ENCODE data around the gene PGM1. TPM values are rescaled to one million over a fixed set of nuclear protein-coding genes. Genes with fewer than 3 reads are reported as not detected.

PGM1 gene
- total and polyA plus RNA-seq, 2 donors (not counting 3 experiments of a cell fraction or from before 2014, with no cell fraction given): 9.3 to 21.0 TPM

GRCh38 chr1:63618011-63618410 lies 24.8 kb downstream of the PGM1 start:
- Histone ChIP-seq H3K4me1 (ENCODE audit: control insufficient read depth, extremely low read depth, insufficient read depth, low read length) (no peaks in the 10 kb centered on the region), H3K36me3 (ENCODE audit: control insufficient read depth in 2 of 2, extremely low read depth in 1 of 2, insufficient read depth in 2 of 2, low read length in 2 of 2) (no peaks in the 10 kb centered on the region), H3K4me3 (replicated peaks in 1 of 3; ENCODE audit: insufficient read depth in 1 of 3, low read depth in 1 of 3, low read length in 3 of 3) (no peak overlapping the region), H4K20me1 (replicated peaks; ENCODE audit: control insufficient read depth, extremely low read depth, insufficient read depth, low read length) (no peaks in the 10 kb centered on the region), H3K4me2 (ENCODE audit: insufficient read depth, low read length) (no peak overlapping the region), H3K9me3 (replicated peaks; ENCODE audit: control insufficient read depth, insufficient read depth, low read length) (no peaks in the 10 kb centered on the region), H3K9me1 (replicated peaks; ENCODE audit: control insufficient read depth, extremely low read depth, insufficient read depth, low read length) (no peaks in the 10 kb centered on the region), H2AFZ (ENCODE audit: low read depth, low read length) (no peak overlapping the region), H3K9ac (replicated peaks; ENCODE audit: extremely low read depth, insufficient read depth, low read length) (no peak overlapping the region), H3K79me2 (ENCODE audit: control insufficient read depth, insufficient read depth, low read length) (no peaks in the 10 kb centered on the region), H3K27me3 (ENCODE audit: control insufficient read depth in 2 of 2, insufficient read depth in 2 of 2, low read length in 2 of 2) (no peaks in the 10 kb centered on the region), H3K27ac (ENCODE audit: insufficient read depth, low read depth, low read length) (no peak overlapping the region)
- intact Hi-C loops (cut with micrococcal nuclease): loop anchor here (5.0 kb wide), 2 partner anchors 154 to 304 kb away; partner anchors contain the start of gene ROR1
- FAIRE-seq: no peak
- CTCF ChIA-PET: interaction anchor here (0.6 to 2.7 kb wide), 3 partner anchors 56 to 629 kb away, joined by 3 to 53 read pairs (median 3); no protein-coding TSS in a partner anchor
- POLR2A ChIA-PET: no interaction called here
- dilution Hi-C loops (cut with MboI; ENCODE audit: extremely low pct_ligation_motif_present, low sequenced_read_pairs): no loop called here
- no peak for DNase-seq (ENCODE audit: low read depth, low spot score)
- TF ChIP-seq MAX (IDR thresholded peaks at IDR 0.05; ENCODE audit: insufficient read depth, insufficient read length): no peak
- TF ChIP-seq JUN (IDR thresholded peaks at IDR 0.05; ENCODE audit: borderline replicate concordance, insufficient read depth, insufficient read length, low read depth): no peak
- TF ChIP-seq MYC (IDR thresholded peaks at IDR 0.05; ENCODE audit: low read depth, low read length): no peak
- no peak for TF ChIP-seq POLR2A (IDR thresholded peaks at IDR 0.05; ENCODE audit: low read depth, low read length)
- TF ChIP-seq FOS (IDR thresholded peaks at IDR 0.05; ENCODE audit: borderline replicate concordance, insufficient read depth, low read length): no peak
- no peak for TF ChIP-seq GATA2 (IDR thresholded peaks at IDR 0.05; ENCODE audit: insufficient read depth, insufficient read length, low read depth, low read length)
- TF ChIP-seq CTCF (IDR thresholded peaks at IDR 0.05; ENCODE audit: extremely low read depth in 1 of 2, insufficient read depth in 1 of 2, low read depth in 1 of 2, low read length in 2 of 2): no peak
- TF ChIP-seq EZH2 (IDR thresholded peaks at IDR 0.05; ENCODE audit: borderline replicate concordance, low read depth, low read length, severe bottlenecking): no peak
- no TSS peak for BruUV-seq (replicated peaks)

Measured in endothelial cell of umbilical vein (primary cell).